ENCODE results near the gene SBK2.

The SBK2 gene

GRCh38 chr19:55504981-55505380 lies 32.0 kb downstream of the SBK2 start:
- TF ChIP-seq CTCF (IDR thresholded peaks at IDR 0.05; ENCODE audit: borderline replicate concordance, insufficient read depth, low read depth, low read length), result no peak
- no peak overlapping the region for H3K4me3 ChIP-seq (ENCODE audit: low read depth, low read length)

- no peak overlapping the region for H3K4me3 ChIP-seq (ENCODE audit: low read depth, low read length)
Observed at GRCh38 chr19:55504252-55504603, 32.7 kb downstream of the SBK2 start.

GRCh38 chr19:55503502-55504251 lies 33.3 kb downstream of the SBK2 start:
- H3K4me3 ChIP-seq (ENCODE audit: low read depth, low read length), result peak overlapping the region; percentile 53
- peak; percentile 99 for TF ChIP-seq CTCF (IDR thresholded peaks at IDR 0.05; ENCODE audit: borderline replicate concordance, insufficient read depth, low read depth, low read length)

More at GRCh38 chr19:55504252-55504603, 32.7 kb downstream of the SBK2 start:
- no peak for TF ChIP-seq CTCF (IDR thresholded peaks at IDR 0.05; ENCODE audit: borderline replicate concordance, insufficient read depth, low read depth, low read length)

GRCh38 chr19:55503157-55503501 lies 33.8 kb downstream of the SBK2 start:
- no peak for TF ChIP-seq CTCF (IDR thresholded peaks at IDR 0.05; ENCODE audit: borderline replicate concordance, insufficient read depth, low read depth, low read length)

GRCh38 chr19:55502197-55502952 lies 34.6 kb downstream of the SBK2 start:
- H3K4me3 ChIP-seq (ENCODE audit: low read depth, low read length), result no peak overlapping the region
- TF ChIP-seq CTCF (IDR thresholded peaks at IDR 0.05; ENCODE audit: borderline replicate concordance, insufficient read depth, low read depth, low read length), result no peak

More at GRCh38 chr19:55503157-55503501, 33.8 kb downstream of the SBK2 start:
- H3K4me3 ChIP-seq (ENCODE audit: low read depth, low read length), result no peak overlapping the region

- no peak for TF ChIP-seq CTCF (IDR thresholded peaks at IDR 0.05; ENCODE audit: borderline replicate concordance, insufficient read depth, low read depth, low read length)
- no peak overlapping the region for H3K4me3 ChIP-seq (ENCODE audit: low read depth, low read length)
Observed at GRCh38 chr19:55500368-55500952, 36.5 kb downstream of the SBK2 start.
